Measurements from ENCODE around the gene MBD1. TPM values are rescaled to one million over a fixed set of nuclear protein-coding genes. Genes with fewer than 3 reads are reported as not detected.

The MBD1 gene
- total and polyA plus RNA-seq, 4 donors = 13.9 to 45.8 (median 26.8) TPM

DNA sequence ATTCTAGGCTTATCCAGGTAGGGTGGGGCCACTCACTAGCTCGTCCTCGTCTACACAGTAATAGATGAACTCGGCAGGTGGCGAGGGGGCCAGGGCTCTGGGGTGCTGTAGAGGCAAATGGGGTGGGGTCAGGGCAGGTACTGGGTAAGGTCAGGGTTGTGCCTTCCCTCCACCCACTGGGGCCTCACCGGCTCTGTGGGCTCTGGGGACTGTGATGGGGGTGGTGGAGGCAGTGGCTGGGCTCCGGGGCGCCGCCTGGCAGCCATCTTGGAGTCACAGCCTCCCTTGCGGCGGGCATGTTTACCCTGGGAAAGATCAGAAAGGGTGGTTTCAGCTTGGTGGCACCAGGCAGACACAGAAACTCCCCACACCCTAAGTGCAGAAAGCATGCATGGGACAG, 6.4 kb downstream of the MBD1 start:
- TF ChIP-seq RXRA (IDR thresholded peaks at IDR 0.05) = no peak
- TF ChIP-seq, protein P1, sequence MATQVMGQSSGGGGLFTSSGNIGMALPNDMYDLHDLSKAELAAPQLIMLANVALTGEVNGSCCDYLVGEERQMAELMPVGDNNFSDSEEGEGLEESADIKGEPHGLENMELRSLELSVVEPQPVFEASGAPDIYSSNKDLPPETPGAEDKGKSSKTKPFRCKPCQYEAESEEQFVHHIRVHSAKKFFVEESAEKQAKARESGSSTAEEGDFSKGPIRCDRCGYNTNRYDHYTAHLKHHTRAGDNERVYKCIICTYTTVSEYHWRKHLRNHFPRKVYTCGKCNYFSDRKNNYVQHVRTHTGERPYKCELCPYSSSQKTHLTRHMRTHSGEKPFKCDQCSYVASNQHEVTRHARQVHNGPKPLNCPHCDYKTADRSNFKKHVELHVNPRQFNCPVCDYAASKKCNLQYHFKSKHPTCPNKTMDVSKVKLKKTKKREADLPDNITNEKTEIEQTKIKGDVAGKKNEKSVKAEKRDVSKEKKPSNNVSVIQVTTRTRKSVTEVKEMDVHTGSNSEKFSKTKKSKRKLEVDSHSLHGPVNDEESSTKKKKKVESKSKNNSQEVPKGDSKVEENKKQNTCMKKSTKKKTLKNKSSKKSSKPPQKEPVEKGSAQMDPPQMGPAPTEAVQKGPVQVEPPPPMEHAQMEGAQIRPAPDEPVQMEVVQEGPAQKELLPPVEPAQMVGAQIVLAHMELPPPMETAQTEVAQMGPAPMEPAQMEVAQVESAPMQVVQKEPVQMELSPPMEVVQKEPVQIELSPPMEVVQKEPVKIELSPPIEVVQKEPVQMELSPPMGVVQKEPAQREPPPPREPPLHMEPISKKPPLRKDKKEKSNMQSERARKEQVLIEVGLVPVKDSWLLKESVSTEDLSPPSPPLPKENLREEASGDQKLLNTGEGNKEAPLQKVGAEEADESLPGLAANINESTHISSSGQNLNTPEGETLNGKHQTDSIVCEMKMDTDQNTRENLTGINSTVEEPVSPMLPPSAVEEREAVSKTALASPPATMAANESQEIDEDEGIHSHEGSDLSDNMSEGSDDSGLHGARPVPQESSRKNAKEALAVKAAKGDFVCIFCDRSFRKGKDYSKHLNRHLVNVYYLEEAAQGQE (IDR thresholded peaks at IDR 0.05) = no peak
- TF ChIP-seq JUND (IDR thresholded peaks at IDR 0.05) = no peak
- TF ChIP-seq SP1 (IDR thresholded peaks at IDR 0.05) = no peak
- no peak for TF ChIP-seq NR2F2 (IDR thresholded peaks at IDR 0.05)
- TF ChIP-seq, protein P2, sequence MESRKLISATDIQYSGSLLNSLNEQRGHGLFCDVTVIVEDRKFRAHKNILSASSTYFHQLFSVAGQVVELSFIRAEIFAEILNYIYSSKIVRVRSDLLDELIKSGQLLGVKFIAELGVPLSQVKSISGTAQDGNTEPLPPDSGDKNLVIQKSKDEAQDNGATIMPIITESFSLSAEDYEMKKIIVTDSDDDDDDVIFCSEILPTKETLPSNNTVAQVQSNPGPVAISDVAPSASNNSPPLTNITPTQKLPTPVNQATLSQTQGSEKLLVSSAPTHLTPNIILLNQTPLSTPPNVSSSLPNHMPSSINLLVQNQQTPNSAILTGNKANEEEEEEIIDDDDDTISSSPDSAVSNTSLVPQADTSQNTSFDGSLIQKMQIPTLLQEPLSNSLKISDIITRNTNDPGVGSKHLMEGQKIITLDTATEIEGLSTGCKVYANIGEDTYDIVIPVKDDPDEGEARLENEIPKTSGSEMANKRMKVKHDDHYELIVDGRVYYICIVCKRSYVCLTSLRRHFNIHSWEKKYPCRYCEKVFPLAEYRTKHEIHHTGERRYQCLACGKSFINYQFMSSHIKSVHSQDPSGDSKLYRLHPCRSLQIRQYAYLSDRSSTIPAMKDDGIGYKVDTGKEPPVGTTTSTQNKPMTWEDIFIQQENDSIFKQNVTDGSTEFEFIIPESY (IDR thresholded peaks at IDR 0.05) = no peak
- TF ChIP-seq, protein P3, sequence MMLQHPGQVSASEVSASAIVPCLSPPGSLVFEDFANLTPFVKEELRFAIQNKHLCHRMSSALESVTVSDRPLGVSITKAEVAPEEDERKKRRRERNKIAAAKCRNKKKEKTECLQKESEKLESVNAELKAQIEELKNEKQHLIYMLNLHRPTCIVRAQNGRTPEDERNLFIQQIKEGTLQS (IDR thresholded peaks at IDR 0.05) = no peak
- TF ChIP-seq FOXA1 (IDR thresholded peaks at IDR 0.05) = no peak
- TF ChIP-seq YY1 (IDR thresholded peaks at IDR 0.05) = no peak
- no peak for TF ChIP-seq FOXA2 (IDR thresholded peaks at IDR 0.05)
- TF ChIP-seq HNF4A (conservative IDR thresholded peaks at IDR 0.05) = no peak
- Histone ChIP-seq H3K4me1 (ENCODE audit: control insufficient read depth in 4 of 4, insufficient read depth in 4 of 4, low read length in 3 of 4) (peaks cover 2 to 11% (median 9%) of the 10 kb centered on the region in 4 donors), H3K27ac (ENCODE audit: low read depth in 1 of 2, low read length in 2 of 2) (no peak overlapping the region), H3K9me3 (ENCODE audit: control insufficient read depth in 4 of 4, low read length in 3 of 4) (no peaks in the 10 kb centered on the region), H3K4me3 (ENCODE audit: low read depth in 1 of 3, low read length in 3 of 3) (no peak overlapping the region), H3K27me3 (ENCODE audit: control insufficient read depth in 4 of 4, insufficient read depth in 4 of 4, low read length in 3 of 4) (no peaks in the 10 kb centered on the region), H3K36me3 (ENCODE audit: control insufficient read depth in 4 of 4, insufficient read depth in 3 of 4, low read depth in 1 of 4, low read length in 3 of 4) (peaks cover 29 to 75% (median 65%) of the 10 kb centered on the region in 4 donors), H3K9ac (ENCODE audit: low read depth in 1 of 2, low read length in 2 of 2) (no peak overlapping the region)
- DNase-seq (ENCODE audit: low spot score) = no peak
- WGBS = 98% methylated on average over 10 of the region's 10 CpGs

- H3K9ac ChIP-seq (ENCODE audit: low read depth in 1 of 2, low read length in 2 of 2) = no peak overlapping the region
- H3K36me3 ChIP-seq (ENCODE audit: control insufficient read depth in 4 of 4, insufficient read depth in 3 of 4, low read depth in 1 of 4, low read length in 3 of 4) = peaks cover 29 to 84% (median 70%) of the 10 kb centered on the region in 4 donors
- H3K4me1 ChIP-seq (ENCODE audit: control insufficient read depth in 4 of 4, insufficient read depth in 4 of 4, low read length in 3 of 4) = peaks cover 0 to 3% (median under 1%) of the 10 kb centered on the region in 4 donors
- H3K27ac ChIP-seq (ENCODE audit: low read depth in 1 of 2, low read length in 2 of 2) = no peak overlapping the region
- WGBS = 98% methylated on average over 17 of the region's 17 CpGs
- TF ChIP-seq GABPA (IDR thresholded peaks at IDR 0.05 in 1 of 2, conservative IDR thresholded peaks at IDR 0.05 in 1 of 2) = no peak
- no peak for TF ChIP-seq TAF1 (conservative IDR thresholded peaks at IDR 0.05)
- TF ChIP-seq FOXA1 (IDR thresholded peaks at IDR 0.05) = no peak
- TF ChIP-seq FOXA2 (IDR thresholded peaks at IDR 0.05) = no peak
- H3K9me3 ChIP-seq (ENCODE audit: control insufficient read depth in 4 of 4, low read length in 3 of 4) = no peaks in the 10 kb centered on the region
- no peak overlapping the region for H3K4me3 ChIP-seq (ENCODE audit: low read depth in 1 of 3, low read length in 3 of 3)
- no peak for DNase-seq (ENCODE audit: low spot score)
- H3K27me3 ChIP-seq (ENCODE audit: control insufficient read depth in 4 of 4, insufficient read depth in 4 of 4, low read length in 3 of 4) = no peaks in the 10 kb centered on the region
These were observed 7.3 kb downstream of the MBD1 start for GRCh38 chr18:50274044-50274442.

Measured in liver (tissue), 9 donors.